GM12878 (cell line): ENCODE results near the gene ANKRD55. TPM values are rescaled to one million over a fixed set of nuclear protein-coding genes. Genes with fewer than 3 reads are reported as not detected.

Source experiments
- ATAC-seq: fragments of 200-7000 bp; cut with Tn5 transposase; 3 replicates; pipeline ENCODE4 v1.9.1; 2020; ENCODE audit warnings: mild to moderate bottlenecking, moderate library complexity
- BruUV-seq: library from RNA; stranded (reverse); fragments of 400-500 nt; replicated peaks from 2 replicates; lab custom pipeline; 2021; lab: Mats Ljungman, UMichigan
- CTCF ChIA-PET: fragments of 300-600 bp; sonication (Branson Sonifier 250); formaldehyde crosslinking; extraction: SDS; loops from one replicate; lab custom pipeline; 2021; ENCODE audit warnings: inconsistent platforms; lab: Yijun Ruan, JAX
- POLR2A ChIA-PET: fragments of 350-600 bp; formaldehyde crosslinking; extraction: SDS; loops from one replicate; lab custom pipeline; 2021; ENCODE audit warnings: inconsistent platforms; lab: Charles Lee
- RAD21 ChIA-PET: fragments of 300-600 bp; sonication (Branson Sonifier 250); formaldehyde crosslinking; loops from one replicate; lab custom pipeline; 2023; ENCODE audit warnings: antibody characterized with exemption; ENCODE audit not compliant: unreplicated experiment; lab: Charles Lee
- SMC1A ChIA-PET: fragments of 300-600 bp; sonication (Branson Sonifier 250); formaldehyde crosslinking; loops from one replicate; lab custom pipeline; 2023; ENCODE audit not compliant: unreplicated experiment, uncharacterized antibody; lab: Charles Lee
- DNase-seq: peaks from one replicate; pipeline ENCODE4 v3.0.0-alpha.2; 2011; ENCODE audit warnings: low read depth, low spot score
- FAIRE-seq: peaks from 3 replicates; lab custom pipeline; 2011; peaks lifted over from hg19 to GRCh38; lab: Jason Lieb, UNC
- H2AFZ ChIP-seq: 2 replicates; pipeline ENCODE4 v1.6.0; 2011; ENCODE audit warnings: low read depth, low read length, control low read depth; ENCODE audit not compliant: control insufficient read depth
- H3K27ac ChIP-seq: 2 replicates; pipeline ENCODE4 v1.5.1; 2011; ENCODE audit warnings: control low read depth; ENCODE audit not compliant: control insufficient read depth, insufficient read depth
- H3K27me3 ChIP-seq, 2 experiments: replicated peaks in 1 of 2; 2 replicates each; pipeline versions ENCODE4 v1.6.0 to v1.6.1; 2011; ENCODE audit warnings: low read length in 1 of 2; ENCODE audit not compliant: control insufficient read depth in 2 of 2, insufficient read depth in 2 of 2
- H3K36me3 ChIP-seq, 2 experiments: 2 replicates each; pipeline ENCODE4 v1.5.1; 2011; ENCODE audit warnings: low read length in 1 of 2; ENCODE audit not compliant: control insufficient read depth in 2 of 2, insufficient read depth in 2 of 2
- H3K4me1 ChIP-seq: 2 replicates; pipeline ENCODE4 v1.6.1; 2011; ENCODE audit warnings: mild to moderate bottlenecking, low read length, moderate library complexity, mixed read lengths; ENCODE audit not compliant: control insufficient read depth, insufficient read depth
- H3K4me2 ChIP-seq: 2 replicates; pipeline ENCODE4 v1.6.0; 2011; ENCODE audit warnings: control low read depth; ENCODE audit not compliant: control insufficient read depth, insufficient read depth
- H3K4me3 ChIP-seq: fragments of 200-600 bp; sonication (generic); 2 replicates; pipeline ENCODE4 v1.5.1; 2016
- H3K79me2 ChIP-seq: 2 replicates; pipeline ENCODE4 v1.6.0; 2011; ENCODE audit warnings: low read length; ENCODE audit not compliant: control insufficient read depth, insufficient read depth
- H3K9ac ChIP-seq: 2 replicates; pipeline ENCODE4 v1.8.0; 2011; ENCODE audit warnings: low read length, control low read depth, mixed read lengths; ENCODE audit not compliant: control insufficient read depth, insufficient read depth
- H3K9me3 ChIP-seq: replicated peaks from 3 replicates; pipeline ENCODE4 v1.5.1; 2011; ENCODE audit warnings: mild to moderate bottlenecking, low read length; ENCODE audit not compliant: control insufficient read depth, insufficient read depth
- H4K20me1 ChIP-seq: 2 replicates; pipeline ENCODE4 v1.6.0; 2011; ENCODE audit not compliant: control insufficient read depth, insufficient read depth
- CTCF ChIP-seq, 3 experiments: IDR thresholded peaks in 2 of 3; conservative IDR thresholded peaks in 1 of 3; 2 replicates each; pipeline ENCODE4 v1.5.1; 2011; ENCODE audit warnings: low read depth in 3 of 3, low read length in 3 of 3, mild to moderate bottlenecking in 3 of 3, control low read depth in 2 of 3, moderate library complexity in 2 of 3, inconsistent platforms in 1 of 3, mixed read lengths in 1 of 3; ENCODE audit not compliant: control insufficient read depth in 2 of 3, insufficient read depth in 1 of 3; ENCODE audit errors: extremely low read depth in 1 of 3
- FOXK2 ChIP-seq: fragments of 450-650 bp; IDR thresholded peaks from 2 replicates; pipeline ENCODE4 v1.6.1; 2017; ENCODE audit warnings: mild to moderate bottlenecking, moderate library complexity
- MYB ChIP-seq: fragments of 150-350 bp; IDR thresholded peaks from 2 replicates; pipeline ENCODE4 v1.6.1; 2014; ENCODE audit warnings: mild to moderate bottlenecking, low read depth, low read length, borderline replicate concordance
- POLR2AphosphoS2 ChIP-seq: IDR thresholded peaks from 2 replicates; pipeline ENCODE4 v1.6.1; 2011; ENCODE audit warnings: low read depth, mild to moderate bottlenecking, low read length, improper control_type of control experiment, moderate library complexity
- SIN3A ChIP-seq: IDR thresholded peaks from 2 replicates; pipeline ENCODE4 v1.6.1; 2012; ENCODE audit warnings: low read depth, low read length, improper control_type of control experiment
- ZBTB4 ChIP-seq: fragments of 450-650 bp; formaldehyde crosslinking; IDR thresholded peaks from 2 replicates; pipeline ENCODE4 v1.4.0; 2022; ENCODE audit warnings: mild to moderate bottlenecking, moderate library complexity
- ZNF687 ChIP-seq: fragments of 450-650 bp; IDR thresholded peaks from 2 replicates; pipeline ENCODE4 v1.6.1; 2017; ENCODE audit warnings: mild to moderate bottlenecking, moderate library complexity
- ZZZ3 ChIP-seq: IDR thresholded peaks from 2 replicates; pipeline ENCODE4 v1.6.1; 2011; ENCODE audit warnings: low read depth; ENCODE audit not compliant: control insufficient read depth, insufficient read length
- WGBS: methylation state at CpG from one replicate; pipeline ENCODE4 v1.1.6; 2016; ENCODE audit warnings: low lambda C conversion rate; ENCODE audit not compliant: insufficient replicate concordance, insufficient coverage; ENCODE audit errors: missing lambda C conversion rate; 5-methylcytosine and 5-hydroxymethylcytosine counted together
- in situ Hi-C: fragments of 300-500 bp; cut with MboI; formaldehyde crosslinking; loops from 9 replicates; pipeline ENCODE4 v1.14.3; 2018; ENCODE audit warnings: mixed read lengths
- intact Hi-C: fragments of 100-400 bp; cut with micrococcal nuclease; formaldehyde crosslinking; loops from one replicate; pipeline ENCODE4 v1.14.2; 2022; ENCODE audit not compliant: unreplicated experiment
- polyA plus RNA-seq, 11 experiments: library from polyadenylated mRNA; depleted of rRNA in 4 of 11; unstranded in 6 of 11; stranded (reverse) in 5 of 11; fragments of >200 nt; fragmentation: Nextera tagmentation in 4 of 11; fragmentation: Illumina TruSeq in 1 of 11; extraction: Ambion mirVana in 4 of 11; extraction: Trizol in 1 of 11; gene quantifications; 1 replicate in 1 of 11; 2 replicates in 10 of 11; pipeline versions ENCODE4 v1.2.1 to v1.2.3, GENCODE V29; 2011 to 2016; ENCODE audit warnings: inconsistent platforms in 2 of 11, missing spikeins in 2 of 11, low read depth in 1 of 11
- total RNA-seq, 4 experiments: library from RNA; depleted of rRNA in 3 of 4; stranded (reverse); fragments of >200 nt in 3 of 4; fragmentation: Illumina TruSeq in 1 of 4; extraction: Trizol in 1 of 4; gene quantifications; 2 replicates each; pipeline versions ENCODE4 v1.2.1 to v1.2.3, GENCODE V29; 2013 to 2021

Gene ANKRD55
- total and polyA plus RNA-seq, 10 of the 15 experiments (the other 5 are each of a cell fraction or from before 2014, with no cell fraction given): 0.04 TPM; not detected in 9

GRCh38 chr5:56072863-56073766, 160.0 kb downstream of the ANKRD55 start:
- intact Hi-C loops (no loop called here), in situ Hi-C loops (no loop called here)
- Histone ChIP-seq H3K9ac (no peak overlapping the region), H4K20me1 (no peaks in the 10 kb centered on the region), H3K36me3 (no peaks in the 10 kb centered on the region), H3K4me3 (no peak overlapping the region), H3K27me3 (no peaks in the 10 kb centered on the region), H3K4me1 (peaks cover 11% of the 10 kb centered on the region), H3K9me3 (no peaks in the 10 kb centered on the region), H3K27ac (no peak overlapping the region), H3K4me2 (no peak overlapping the region; the same call in 1 of the 2 replicates), H3K79me2 (no peaks in the 10 kb centered on the region), H2AFZ (no peak overlapping the region)
- FAIRE-seq: no peak
- DNase-seq: no peak
- SMC1A ChIA-PET: interaction anchor here (1.2 to 4.4 kb wide), 6 partner anchors 8 to 96 kb away, joined by 3 to 42 read pairs (median 6); no protein-coding TSS in a partner anchor
- POLR2A ChIA-PET: interaction anchor here (0.7 to 1.1 kb wide), 2 partner anchors 12 to 786 kb away, joined by 3 to 4 read pairs; no protein-coding TSS in a partner anchor
- peak; percentile 10 for ATAC-seq
- no TSS peak for BruUV-seq
- RAD21 ChIA-PET: interaction anchor here (0.6 to 1.7 kb wide), 7 partner anchors 14 to 702 kb away, joined by 3 to 5 read pairs (median 3); no protein-coding TSS in a partner anchor
- CTCF ChIA-PET: interaction anchor here (1.5 to 2.1 kb wide), 3 partner anchors 14 to 128 kb away, joined by 4 to 7 read pairs (median 5); no protein-coding TSS in a partner anchor
- 52% methylated on average over 6 of the region's 6 CpGs for WGBS
- TF ChIP-seq ZZZ3 (no peak), ZNF687 (no peak), FOXK2 (no peak), MYB (no peak), POLR2AphosphoS2 (no peak), SIN3A (no peak), ZBTB4 (CRISPR knock-in tag) (no peak), CTCF (IDR thresholded peaks at IDR 0.05 in 2 of 3, conservative IDR thresholded peaks at IDR 0.05 in 1 of 3; ENCODE audit: control insufficient read depth in 2 of 3, extremely low read depth in 1 of 3, insufficient read depth in 1 of 3, low read depth in 3 of 3, low read length in 3 of 3) (no peak)
